ENCODE data around the gene NRF1.

DNA sequence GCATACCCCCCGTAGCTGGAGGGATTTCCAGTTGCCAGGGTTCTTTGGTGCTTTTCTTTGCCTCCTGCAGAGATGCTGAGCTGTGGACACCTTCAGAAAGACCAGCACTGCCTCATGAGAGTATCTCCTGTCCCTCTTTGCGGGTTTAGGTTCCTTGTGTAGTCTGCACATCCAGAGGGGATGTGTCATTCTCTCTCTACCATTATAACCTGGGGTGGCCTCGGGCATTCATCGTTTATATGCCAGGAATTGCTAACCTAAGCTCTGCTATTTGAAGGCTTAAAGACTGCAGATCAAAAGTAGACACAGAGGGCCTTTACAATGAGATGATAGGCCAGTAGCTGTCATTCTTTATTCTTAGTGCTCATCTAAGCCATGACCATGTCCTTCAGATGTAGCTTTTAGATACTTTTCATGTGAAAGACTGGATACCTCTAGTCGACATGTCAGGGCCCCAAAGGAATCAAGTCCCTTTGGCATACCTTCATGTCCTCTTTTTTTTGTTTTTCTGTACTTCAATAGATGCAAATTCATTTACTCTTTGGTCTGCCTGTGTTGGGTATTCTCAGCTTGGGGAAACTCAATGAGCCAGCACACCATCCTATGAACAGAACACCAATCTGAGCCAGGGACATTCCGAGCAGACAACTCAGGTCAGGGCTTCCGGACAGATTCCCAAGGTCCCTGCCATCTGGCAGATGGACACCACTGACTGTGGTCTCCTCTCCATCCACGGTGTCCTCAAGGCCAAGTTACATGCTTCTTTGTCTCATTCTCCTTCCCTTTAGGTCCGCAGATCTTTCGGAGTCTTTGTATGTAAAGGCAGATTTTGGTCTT lies 129.3 kb downstream of the NRF1 start:
- TF ChIP-seq, protein P1, sequence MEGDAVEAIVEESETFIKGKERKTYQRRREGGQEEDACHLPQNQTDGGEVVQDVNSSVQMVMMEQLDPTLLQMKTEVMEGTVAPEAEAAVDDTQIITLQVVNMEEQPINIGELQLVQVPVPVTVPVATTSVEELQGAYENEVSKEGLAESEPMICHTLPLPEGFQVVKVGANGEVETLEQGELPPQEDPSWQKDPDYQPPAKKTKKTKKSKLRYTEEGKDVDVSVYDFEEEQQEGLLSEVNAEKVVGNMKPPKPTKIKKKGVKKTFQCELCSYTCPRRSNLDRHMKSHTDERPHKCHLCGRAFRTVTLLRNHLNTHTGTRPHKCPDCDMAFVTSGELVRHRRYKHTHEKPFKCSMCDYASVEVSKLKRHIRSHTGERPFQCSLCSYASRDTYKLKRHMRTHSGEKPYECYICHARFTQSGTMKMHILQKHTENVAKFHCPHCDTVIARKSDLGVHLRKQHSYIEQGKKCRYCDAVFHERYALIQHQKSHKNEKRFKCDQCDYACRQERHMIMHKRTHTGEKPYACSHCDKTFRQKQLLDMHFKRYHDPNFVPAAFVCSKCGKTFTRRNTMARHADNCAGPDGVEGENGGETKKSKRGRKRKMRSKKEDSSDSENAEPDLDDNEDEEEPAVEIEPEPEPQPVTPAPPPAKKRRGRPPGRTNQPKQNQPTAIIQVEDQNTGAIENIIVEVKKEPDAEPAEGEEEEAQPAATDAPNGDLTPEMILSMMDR (IDR thresholded peaks at IDR 0.05): no peak
- no peak for TF ChIP-seq POLR2A (IDR thresholded peaks at IDR 0.05)
- no peak for TF ChIP-seq EP300 (IDR thresholded peaks at IDR 0.05)

All from ovary (tissue), 3 donors.